Measurements from ENCODE around the gene SRP68. TPM values are rescaled to one million over a fixed set of nuclear protein-coding genes. Genes with fewer than 3 reads are reported as not detected.
A peak's percentile ranks its signal among the peaks of the same experiment; 100 is the strongest.

SRP68 gene
- total and polyA plus RNA-seq, 7 donors: 72.4 to 141 (median 100.0) TPM

DNA sequence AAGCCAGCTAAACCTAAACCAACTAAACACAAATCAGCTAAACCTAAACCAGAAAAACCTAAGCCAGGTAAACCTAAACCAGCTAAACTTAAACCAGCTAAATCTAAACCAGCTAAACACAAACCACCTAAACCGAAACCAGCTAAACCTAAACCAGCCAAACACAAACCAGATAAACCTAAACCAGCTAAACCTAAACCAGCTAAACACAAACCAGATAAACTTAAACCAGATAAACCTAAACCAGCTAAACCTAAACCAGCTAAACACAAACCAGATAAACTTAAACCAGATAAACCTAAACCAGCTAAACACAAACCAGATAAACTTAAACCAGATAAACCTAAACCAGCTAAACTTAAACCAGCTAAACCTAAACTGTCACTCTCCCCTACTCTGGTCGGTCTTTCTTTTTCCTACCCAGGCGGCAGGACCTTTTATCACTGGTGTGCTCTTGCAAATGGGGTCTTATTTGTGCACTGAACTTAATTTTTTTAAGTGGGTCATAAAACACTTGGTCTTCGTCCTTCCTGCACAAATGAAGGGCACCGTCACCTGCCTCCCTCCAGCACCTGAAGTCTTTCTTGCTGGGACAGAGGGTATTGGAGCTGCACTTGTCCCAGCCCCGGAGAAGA is 52.4 kb downstream of the SRP68 start:
- Histone ChIP-seq H3K4me3 (no peak overlapping the region), H3K27ac (no peak overlapping the region), H3K4me1 (no peaks in the 10 kb centered on the region), H3K27me3 (ENCODE audit: insufficient read depth in 3 of 3, low read length in 2 of 3) (peaks cover 0 to 1% (median 0%) of the 10 kb centered on the region in 3 donors), H3K36me3 (ENCODE audit: insufficient read depth in 1 of 2, low read depth in 1 of 2) (no peaks in the 10 kb centered on the region), H3K9me3 (no peaks in the 10 kb centered on the region)
- WGBS, 3 donors: 79 to 81% (median 79%) methylated on average over 6 of the region's 6 CpGs
- ATAC-seq (no peak), DNase-seq (no peak)
- TF ChIP-seq, protein P1, sequence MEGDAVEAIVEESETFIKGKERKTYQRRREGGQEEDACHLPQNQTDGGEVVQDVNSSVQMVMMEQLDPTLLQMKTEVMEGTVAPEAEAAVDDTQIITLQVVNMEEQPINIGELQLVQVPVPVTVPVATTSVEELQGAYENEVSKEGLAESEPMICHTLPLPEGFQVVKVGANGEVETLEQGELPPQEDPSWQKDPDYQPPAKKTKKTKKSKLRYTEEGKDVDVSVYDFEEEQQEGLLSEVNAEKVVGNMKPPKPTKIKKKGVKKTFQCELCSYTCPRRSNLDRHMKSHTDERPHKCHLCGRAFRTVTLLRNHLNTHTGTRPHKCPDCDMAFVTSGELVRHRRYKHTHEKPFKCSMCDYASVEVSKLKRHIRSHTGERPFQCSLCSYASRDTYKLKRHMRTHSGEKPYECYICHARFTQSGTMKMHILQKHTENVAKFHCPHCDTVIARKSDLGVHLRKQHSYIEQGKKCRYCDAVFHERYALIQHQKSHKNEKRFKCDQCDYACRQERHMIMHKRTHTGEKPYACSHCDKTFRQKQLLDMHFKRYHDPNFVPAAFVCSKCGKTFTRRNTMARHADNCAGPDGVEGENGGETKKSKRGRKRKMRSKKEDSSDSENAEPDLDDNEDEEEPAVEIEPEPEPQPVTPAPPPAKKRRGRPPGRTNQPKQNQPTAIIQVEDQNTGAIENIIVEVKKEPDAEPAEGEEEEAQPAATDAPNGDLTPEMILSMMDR (IDR thresholded peaks at IDR 0.05): no peak
- intact Hi-C loops (cut with DNase I): loop anchor here in 1 of 2 donors (10.0 kb wide), 1 partner anchor 275 kb away; no protein-coding TSS in a partner anchor

DNA sequence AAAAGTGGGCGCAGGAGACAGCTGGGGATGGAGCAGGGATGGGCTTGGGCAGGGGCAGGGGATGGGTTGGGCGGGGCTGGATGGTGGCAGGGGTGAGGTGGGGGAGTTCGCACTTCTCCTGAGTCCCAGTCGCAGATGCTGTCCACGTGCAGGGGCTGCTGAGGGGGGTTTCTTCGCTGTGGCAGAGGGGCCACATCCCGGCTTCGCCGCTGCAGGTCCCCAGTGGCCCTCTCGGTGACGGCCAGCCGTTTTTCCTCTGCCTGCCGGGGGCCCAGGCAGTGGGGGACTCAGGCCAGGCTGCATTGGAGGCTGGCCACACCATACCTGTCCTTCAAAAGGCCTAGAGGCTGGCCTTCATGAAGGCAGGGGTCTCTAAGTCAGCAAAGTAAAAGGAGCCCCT is 53.5 kb downstream of the SRP68 start:
- TF ChIP-seq, protein P1 (IDR thresholded peaks at IDR 0.05): no peak

DNA sequence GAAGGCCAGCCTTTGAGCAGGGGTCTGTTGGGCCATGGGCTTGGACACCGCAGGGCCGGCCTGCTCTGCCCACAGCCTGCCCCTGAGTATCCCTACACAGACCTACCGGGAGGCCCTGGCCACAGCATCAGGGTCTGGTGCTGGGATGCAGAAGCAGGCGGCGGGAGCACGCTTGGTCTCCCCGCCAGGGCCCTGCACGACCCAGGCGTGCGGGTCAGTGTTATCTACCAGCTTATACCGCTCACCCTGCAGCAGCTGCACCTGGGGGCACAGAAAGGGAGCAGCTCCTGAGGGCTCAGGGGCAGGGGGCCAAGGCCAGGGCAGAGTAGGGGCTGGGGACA is 54.0 kb downstream of the SRP68 start:
- Histone ChIP-seq H3K27me3 (ENCODE audit: insufficient read depth in 3 of 3, low read length in 2 of 3) (peaks cover 0 to 1% (median 0%) of the 10 kb centered on the region in 3 donors), H3K4me1 (peaks cover 3% of the 10 kb centered on the region), H3K9me3 (no peaks in the 10 kb centered on the region), H3K36me3 (ENCODE audit: insufficient read depth in 1 of 2, low read depth in 1 of 2) (no peaks in the 10 kb centered on the region), H3K27ac (no peak overlapping the region), H3K4me3 (no peak overlapping the region)
- DNase-seq: peak in 1 of 2 donors; percentile 1
- WGBS, 3 donors: 80 to 88% (median 82%) methylated on average over 9 to 11 of the region's 11 CpGs
- TF ChIP-seq, protein P1 (IDR thresholded peaks at IDR 0.05): no peak
- ATAC-seq: no peak
- intact Hi-C loops (cut with DNase I): loop anchor here in 1 of 2 donors (10.0 kb wide), 1 partner anchor 276 kb away; no protein-coding TSS in a partner anchor

More for the DNA sequence above, 53.5 kb downstream of the SRP68 start:
- Histone ChIP-seq H3K4me3 (no peak overlapping the region), H3K27me3 (ENCODE audit: insufficient read depth in 3 of 3, low read length in 2 of 3) (peaks cover 0 to 1% (median 0%) of the 10 kb centered on the region in 3 donors), H3K27ac (no peak overlapping the region), H3K9me3 (no peaks in the 10 kb centered on the region), H3K36me3 (ENCODE audit: insufficient read depth in 1 of 2, low read depth in 1 of 2) (no peaks in the 10 kb centered on the region), H3K4me1 (peaks cover 3% of the 10 kb centered on the region)
- 76 to 84% (median 76%) methylated on average over 11 to 13 of the region's 13 CpGs for whole genome bisulfite sequencing, 3 donors
- intact Hi-C loops (cut with DNase I): loop anchor here in 1 of 2 donors (10.0 kb wide), 1 partner anchor 276 kb away; no protein-coding TSS in a partner anchor
- DNase-seq: no peak
- no peak for ATAC-seq

DNA sequence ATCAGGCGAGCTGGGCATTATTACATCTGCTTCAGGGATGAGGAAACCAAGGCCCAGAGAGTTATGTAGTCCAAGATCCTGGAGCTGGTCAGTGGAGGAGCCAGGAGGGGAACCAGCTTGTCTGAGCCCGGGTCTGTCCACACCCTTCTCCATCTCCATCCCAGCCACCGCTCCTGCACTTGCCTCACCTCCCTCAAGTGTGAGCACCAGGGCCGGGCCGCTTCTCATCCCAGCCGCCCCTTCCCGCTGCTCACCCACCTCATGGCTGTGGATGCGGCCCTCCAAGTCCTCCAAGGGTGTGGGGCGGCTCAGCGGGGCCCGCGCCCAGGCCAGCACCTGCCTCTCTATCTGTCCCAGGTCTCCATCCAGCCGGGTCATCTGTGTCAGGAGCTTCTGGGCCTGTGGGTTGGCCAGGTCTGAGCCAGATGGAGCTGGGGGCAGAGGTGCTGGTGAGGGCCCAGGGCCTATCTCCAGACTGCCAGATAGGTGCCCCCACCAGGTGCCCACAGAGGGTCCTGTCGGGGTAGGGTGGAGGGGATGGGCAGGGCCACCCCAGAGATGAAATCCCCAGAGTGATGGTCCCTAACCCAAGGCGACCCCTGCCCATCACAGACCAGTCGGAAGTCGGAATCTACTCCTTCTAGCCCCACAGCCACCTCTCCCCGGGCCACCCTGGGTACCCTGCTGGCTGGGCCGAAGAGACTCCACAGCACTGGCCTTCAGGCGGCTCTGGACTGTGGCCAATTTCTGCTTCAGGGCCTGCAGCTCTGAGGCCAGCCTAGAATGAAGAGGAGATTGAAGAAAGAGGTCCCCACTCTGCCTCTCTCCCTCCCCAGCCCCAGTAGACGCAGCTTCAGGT is 54.6 kb downstream of the SRP68 start:
- no peak overlapping the region for H3K4me3 ChIP-seq
- peaks cover 0 to 1% (median 0%) of the 10 kb centered on the region in 3 donors for H3K27me3 ChIP-seq (ENCODE audit: insufficient read depth in 3 of 3, low read length in 2 of 3)
- TF ChIP-seq, protein P1 (IDR thresholded peaks at IDR 0.05): no peak
- intact Hi-C loops (cut with DNase I): loop anchor here in 1 of 2 donors (10.0 kb wide), 1 partner anchor 277 kb away; no protein-coding TSS in a partner anchor
- peaks cover 3% of the 10 kb centered on the region for H3K4me1 ChIP-seq
- H3K36me3 ChIP-seq (ENCODE audit: insufficient read depth in 1 of 2, low read depth in 1 of 2): no peaks in the 10 kb centered on the region
- no peaks in the 10 kb centered on the region for H3K9me3 ChIP-seq
- ATAC-seq (no peak), DNase-seq (peak in 1 of 2 donors; percentile 11)
- H3K27ac ChIP-seq: no peak overlapping the region
- WGBS, 3 donors: 90 to 94% (median 94%) methylated on average over 18 to 21 of the region's 21 CpGs
